GM21381 (cell line): ENCODE data around the gene FARS2.

ENCODE experiments used
- ATAC-seq: cut with Tn5 transposase; IDR thresholded peaks from one replicate; pipeline ENCODE4 v1.9.1; 2021; ENCODE audit warnings: mild to moderate bottlenecking, moderate library complexity; ENCODE audit not compliant: unreplicated experiment

The FARS2 gene

DNA sequence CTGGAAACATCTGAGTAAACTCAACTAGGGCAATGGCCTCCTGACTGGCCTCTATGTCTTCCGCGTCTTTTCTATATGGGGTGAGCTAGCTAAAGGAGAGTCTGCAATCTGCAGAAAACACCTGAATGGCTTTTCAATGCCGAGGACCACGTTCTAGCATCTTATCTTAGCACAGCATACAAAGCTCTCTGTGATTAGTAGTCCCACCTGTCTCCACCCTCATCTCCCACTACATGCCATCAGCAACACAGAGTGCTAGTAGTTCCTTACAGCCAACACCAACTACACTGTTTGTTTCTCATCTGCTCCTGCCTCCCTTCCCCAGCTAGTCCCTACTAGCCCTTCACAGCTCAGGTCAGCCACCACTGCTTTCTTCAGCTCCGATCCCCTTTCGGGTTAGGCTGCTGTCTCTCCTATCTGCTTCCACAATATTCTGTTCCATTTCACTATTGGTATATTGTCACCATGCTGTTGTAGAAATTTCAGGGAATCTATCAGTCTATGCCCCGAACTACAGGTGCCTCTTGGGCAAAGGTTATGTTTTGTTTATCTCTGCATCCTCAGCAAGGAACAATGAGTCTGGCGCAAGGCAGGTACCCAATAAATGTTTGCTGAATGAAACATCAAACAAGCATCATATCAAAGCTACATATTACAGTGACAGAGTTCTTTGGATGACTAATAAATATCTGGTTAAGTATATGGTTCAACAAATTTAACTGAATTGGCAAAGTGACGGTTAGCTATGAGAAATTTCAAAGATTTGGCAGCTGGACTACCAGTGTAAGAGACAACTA is 12.8 kb upstream of the FARS2 start:
- no peak for ATAC-seq

- ATAC-seq = no peak
These were observed 11.7 kb upstream of the FARS2 start for GRCh38 chr6:5249451-5250122.

- ATAC-seq = no peak
These were observed 10.9 kb upstream of the FARS2 start for GRCh38 chr6:5250451-5250850.

DNA sequence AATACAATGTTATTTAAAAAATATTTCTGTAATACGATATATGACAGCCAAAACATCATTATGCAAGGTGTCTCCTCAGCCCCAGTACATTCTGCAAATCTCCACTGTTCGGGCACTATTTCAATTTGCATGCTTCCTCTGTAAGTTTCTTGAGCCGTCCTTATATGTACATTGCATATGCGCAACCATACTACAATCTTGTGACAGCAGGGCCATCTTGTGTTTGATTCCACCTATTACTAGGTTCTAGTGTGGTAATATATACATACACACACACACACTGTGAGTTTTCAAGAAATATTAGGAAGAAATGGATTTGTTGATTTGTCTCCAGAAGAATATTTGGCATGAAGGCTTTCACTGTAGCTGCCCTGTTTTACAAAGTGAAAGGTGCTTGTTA is 10.4 kb upstream of the FARS2 start:
- ATAC-seq = no peak

GRCh38 chr6:5256952-5257351 is 4.4 kb upstream of the FARS2 start:
- ATAC-seq = no peak

DNA sequence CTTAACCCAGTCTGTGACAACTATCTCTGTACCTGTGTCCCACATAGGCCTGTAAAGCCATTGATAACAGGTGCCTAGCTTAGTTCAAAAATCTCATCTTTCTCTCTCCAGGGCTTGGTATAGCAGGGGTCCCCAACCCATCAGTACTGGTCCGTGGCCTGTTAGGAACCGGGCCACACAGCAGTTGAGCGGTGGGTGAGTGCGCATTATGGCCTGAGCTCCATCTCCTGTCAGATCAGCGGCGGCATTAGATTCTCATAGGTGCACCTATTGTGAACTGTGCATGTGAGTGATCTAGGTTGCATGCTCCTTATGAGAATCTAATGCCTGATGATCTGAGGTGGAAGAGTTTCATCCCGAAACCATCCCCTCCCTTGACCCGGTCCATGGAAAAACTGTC is 3.9 kb upstream of the FARS2 start:
- ATAC-seq = no peak

DNA sequence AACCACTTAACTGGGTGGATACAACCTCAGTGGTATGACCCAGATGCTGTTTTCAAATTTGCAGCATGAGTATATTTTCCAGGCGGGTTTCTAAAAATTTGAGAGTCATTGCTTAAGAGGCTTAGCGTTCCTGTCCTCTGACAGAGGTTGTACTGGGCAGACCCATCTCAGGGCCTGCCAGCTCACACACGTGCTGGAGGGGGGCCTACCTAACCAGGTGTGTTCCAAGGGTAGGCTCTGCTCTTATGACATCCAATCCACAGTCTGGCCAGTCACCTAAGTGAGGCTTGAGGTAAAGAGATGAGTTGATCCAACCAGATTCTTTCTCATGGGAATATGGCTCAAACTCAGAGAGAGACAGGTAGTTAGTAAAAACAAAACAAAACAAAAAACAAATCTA is 1.9 kb upstream of the FARS2 start:
- no peak for ATAC-seq

GRCh38 chr6:5260111-5260620 is 1.1 kb upstream of the FARS2 start:
- peak; percentile 67 for ATAC-seq

- no peak for ATAC-seq
These were observed 314 bp downstream of the FARS2 start for GRCh38 chr6:5261545-5262109.

- ATAC-seq = no peak
These were observed 5.1 kb downstream of the FARS2 start for GRCh38 chr6:5266423-5266822.

GRCh38 chr6:5270093-5270680 is 8.9 kb downstream of the FARS2 start:
- ATAC-seq = no peak

DNA sequence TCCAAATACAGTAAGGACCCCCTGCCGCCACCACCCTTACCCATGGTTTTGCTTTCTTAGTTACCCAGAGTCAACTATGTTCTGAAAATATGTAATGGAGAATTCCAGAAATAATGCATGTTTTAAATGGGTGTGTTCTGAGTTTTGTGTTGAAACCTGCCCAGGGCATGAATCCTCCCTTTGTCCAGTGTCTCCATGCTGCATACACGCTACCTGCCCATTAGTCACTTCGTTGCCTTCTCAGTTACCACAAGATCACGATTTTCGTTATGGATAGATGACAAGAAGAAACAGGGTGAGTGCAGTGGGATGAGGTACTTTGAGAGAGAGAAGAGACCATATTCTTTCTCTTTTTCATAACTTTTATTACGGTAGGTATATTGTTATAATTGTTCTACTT is 10.6 kb downstream of the FARS2 start:
- ATAC-seq = no peak

- no peak for ATAC-seq
These were observed 12.9 kb downstream of the FARS2 start for GRCh38 chr6:5274231-5274630.

DNA sequence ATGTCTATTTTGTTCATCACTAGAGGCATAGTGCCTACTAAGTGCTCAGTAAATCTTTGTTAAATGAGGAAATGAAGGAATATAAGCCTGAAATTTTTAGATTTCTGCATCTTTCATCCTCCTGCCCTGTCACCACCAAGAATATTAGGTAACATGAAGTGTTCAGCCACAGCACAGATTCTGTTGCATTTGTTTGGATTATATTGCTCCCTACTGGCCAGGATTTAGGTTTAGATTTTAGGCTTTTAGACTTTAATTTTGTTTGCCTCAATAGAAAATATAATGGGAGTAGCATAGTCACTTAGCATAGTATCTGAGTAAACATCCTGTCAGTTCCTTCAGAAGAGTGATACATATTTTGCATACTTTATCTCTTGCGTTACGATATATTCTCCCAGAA is 14.2 kb downstream of the FARS2 start:
- no peak for ATAC-seq

DNA sequence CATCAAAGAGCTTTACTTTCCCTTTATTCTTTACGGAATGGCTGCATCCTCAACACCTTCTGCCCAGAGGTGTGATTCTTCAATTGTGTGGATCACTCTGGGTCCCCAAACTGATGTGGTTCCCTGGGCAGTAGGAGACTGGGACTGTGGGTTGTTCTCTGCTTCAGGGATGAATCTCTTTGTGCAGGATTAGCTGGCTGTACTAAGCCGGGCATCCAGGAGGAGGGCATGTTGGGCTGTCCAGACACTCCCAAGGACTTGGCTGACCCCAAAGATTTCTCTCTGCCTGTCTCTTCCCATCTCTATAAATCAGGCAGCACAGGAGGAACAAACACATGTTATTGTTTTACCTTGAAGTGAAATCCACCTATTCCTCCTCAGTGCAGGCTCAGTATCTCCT is 15.3 kb downstream of the FARS2 start:
- ATAC-seq = no peak

GRCh38 chr6:5277589-5277988 is 16.3 kb downstream of the FARS2 start:
- no peak for ATAC-seq

DNA sequence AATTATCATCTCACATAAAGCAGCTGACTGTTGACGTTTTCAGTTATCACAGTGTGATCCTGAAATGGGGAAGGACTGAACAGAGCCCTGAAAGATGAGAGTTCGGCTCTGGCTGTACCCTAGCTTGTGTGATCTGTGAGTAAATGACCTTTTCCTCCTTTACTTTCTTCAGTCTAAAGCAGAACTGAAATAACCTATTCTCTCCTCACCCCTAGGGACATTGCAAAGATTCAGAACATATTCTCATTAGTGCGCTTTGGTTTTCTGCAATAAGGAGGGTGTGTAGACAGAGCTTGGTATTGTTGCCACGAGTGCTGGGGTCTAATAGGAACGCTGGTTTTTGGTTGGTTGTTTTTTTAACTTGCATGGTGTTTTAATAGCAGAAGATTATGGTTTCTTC is 16.7 kb downstream of the FARS2 start:
- peak; percentile 75 for ATAC-seq

- no peak for ATAC-seq
These were observed 17.3 kb downstream of the FARS2 start for GRCh38 chr6:5278565-5279120.

DNA sequence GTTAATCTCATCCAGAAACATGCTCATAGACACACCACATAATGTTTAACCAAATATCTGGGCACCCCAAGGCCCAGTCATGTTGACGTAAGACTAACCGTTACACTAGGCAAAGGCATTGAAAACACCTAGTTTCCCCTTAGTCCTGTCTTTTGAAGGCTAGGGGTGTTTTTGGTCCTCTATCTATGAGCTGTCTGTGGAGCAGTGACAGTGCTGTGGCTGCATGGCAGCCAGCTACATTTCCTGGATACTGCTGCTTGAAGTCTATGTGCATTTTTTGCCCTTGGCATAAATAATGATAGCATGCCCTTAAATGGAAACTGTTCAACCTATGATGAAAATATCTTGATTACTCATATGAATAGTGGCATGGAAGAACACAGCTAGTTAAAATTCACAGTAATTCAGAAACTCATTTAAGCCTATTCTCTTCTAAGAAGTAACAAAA is 18.6 kb downstream of the FARS2 start:
- ATAC-seq = no peak

DNA sequence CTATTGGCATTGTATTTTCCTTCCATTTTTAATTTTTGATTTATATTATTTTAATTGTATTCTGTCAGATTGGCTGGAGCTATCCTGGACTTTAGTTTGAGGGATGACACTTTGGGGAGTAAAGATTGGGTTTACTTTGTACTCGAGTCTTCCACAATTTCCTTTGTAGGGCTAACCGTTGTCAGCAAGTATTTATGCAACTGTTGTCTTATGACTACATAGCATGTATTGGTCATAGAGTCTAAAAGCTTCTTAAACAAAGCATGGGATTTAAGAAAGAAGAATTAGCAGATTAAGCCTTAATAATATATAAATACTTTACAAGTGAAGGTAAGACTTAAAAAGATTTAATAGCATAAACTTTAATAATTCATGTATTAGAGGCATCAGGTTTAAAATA is 19.6 kb downstream of the FARS2 start:
- ATAC-seq = no peak

DNA sequence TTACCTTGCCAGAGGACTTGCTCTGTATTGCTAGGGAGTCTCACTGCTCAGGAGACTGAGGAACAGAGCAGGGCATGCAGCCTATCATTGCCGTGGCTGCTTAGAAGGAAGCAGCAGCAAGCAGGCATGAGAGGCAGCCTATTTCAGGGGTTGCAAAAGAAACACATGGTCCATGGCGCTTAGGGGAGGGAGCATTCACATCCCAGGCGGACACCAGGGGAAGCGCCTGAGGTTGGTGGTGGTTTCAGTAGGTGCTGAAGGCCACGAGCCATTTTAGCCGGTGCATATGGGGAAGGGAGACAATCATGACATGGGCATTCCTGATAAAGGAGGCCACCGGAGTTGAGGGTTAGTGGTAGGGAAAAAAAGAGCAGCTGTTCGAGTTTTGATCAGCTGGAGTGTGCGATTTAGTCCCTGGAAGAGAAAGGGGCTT is 20.9 kb downstream of the FARS2 start:
- ATAC-seq = no peak
